ENCODE results near the gene MSTO1. TPM values are rescaled to one million over a fixed set of nuclear protein-coding genes. Genes with fewer than 3 reads are reported as not detected.
"Not testable (repeated sequence)": the region's sequence is repeated elsewhere in the genome, so short reads cannot be mapped to it uniquely, and the experiment has no call there.

The MSTO1 gene
- total RNA-seq, 2 experiments from 2014 or later, result 68.6 to 82.9 TPM

GRCh38 chr1:155590516-155591247 lies 19.3 kb upstream of the MSTO1 start:
- intact Hi-C loops (cut with micrococcal nuclease; ENCODE audit: unreplicated experiment), result not testable (repeated sequence)

GRCh38 chr1:155591770-155592169 lies 18.2 kb upstream of the MSTO1 start:
- no peak overlapping the region for H3K4me2 ChIP-seq (ENCODE audit: low read length)
- no peaks in the 10 kb centered on the region for H3K9me2 ChIP-seq (ENCODE audit: insufficient read depth, low read length)
- no peaks in the 10 kb centered on the region for H3K9me3 ChIP-seq (ENCODE audit: low read length)
- DNase-seq (ENCODE audit: low spot score), result peak; percentile 80
- ChIA-PET CTCF (ENCODE audit: unreplicated experiment) (interaction anchor here (1.2 kb wide), 1 partner anchor 340 kb away, joined by 3 read pairs; no protein-coding TSS in a partner anchor), POLR2A (interaction anchor here (0.6 kb wide), 1 partner anchor 15 kb away, joined by 8 read pairs; no protein-coding TSS in a partner anchor)
- no peaks in the 10 kb centered on the region for H3K4me1 ChIP-seq (ENCODE audit: insufficient read depth, low read length, poor library complexity, severe bottlenecking)
- no peak overlapping the region for H3K27ac ChIP-seq (ENCODE audit: low read depth, low read length, poor library complexity, severe bottlenecking)
- no peak overlapping the region for H2AFZ ChIP-seq (ENCODE audit: low read length)
- H3K79me2 ChIP-seq (ENCODE audit: insufficient read depth, low read depth, low read length), result no peaks in the 10 kb centered on the region
- no peak overlapping the region for H3K4me3 ChIP-seq (ENCODE audit: low read depth, low read length, poor library complexity, severe bottlenecking)
- H3K36me3 ChIP-seq (ENCODE audit: insufficient read depth, low read length), result no peaks in the 10 kb centered on the region
- intact Hi-C loops (cut with micrococcal nuclease; ENCODE audit: unreplicated experiment), result loop anchor here (1.0 kb wide), 1 partner anchor 341 kb away; no protein-coding TSS in a partner anchor
- no TSS peak for BruUV-seq (replicated peaks)
- no peak for TF ChIP-seq EZH2phosphoT487 (IDR thresholded peaks at IDR 0.05; ENCODE audit: borderline replicate concordance, low read depth, low read length)
- peak; percentile 80 for TF ChIP-seq CTCF (conservative IDR thresholded peaks at IDR 0.05; ENCODE audit: low read length)
- H4K20me1 ChIP-seq (ENCODE audit: insufficient read depth, low read length), result no peaks in the 10 kb centered on the region

More at GRCh38 chr1:155590516-155591247, 19.3 kb upstream of the MSTO1 start:
- H3K9me3 ChIP-seq (ENCODE audit: low read length); H3K79me2 ChIP-seq (ENCODE audit: insufficient read depth, low read depth, low read length); H3K9me2 ChIP-seq (ENCODE audit: insufficient read depth, low read length); H3K4me1 ChIP-seq (ENCODE audit: insufficient read depth, low read length, poor library complexity, severe bottlenecking); CTCF ChIA-PET (ENCODE audit: unreplicated experiment); H3K4me3 ChIP-seq (ENCODE audit: low read depth, low read length, poor library complexity, severe bottlenecking); H3K27ac ChIP-seq (ENCODE audit: low read depth, low read length, poor library complexity, severe bottlenecking); H3K4me2 ChIP-seq (ENCODE audit: low read length); BruUV-seq (replicated peaks); H3K36me3 ChIP-seq (ENCODE audit: insufficient read depth, low read length); DNase-seq (ENCODE audit: low spot score); H4K20me1 ChIP-seq (ENCODE audit: insufficient read depth, low read length); H2AFZ ChIP-seq (ENCODE audit: low read length): not testable (repeated sequence)
- POLR2A ChIA-PET, result interaction anchor here (0.6 to 0.8 kb wide), 2 partner anchors 13 to 14 kb away, joined by 3 to 8 read pairs; no protein-coding TSS in a partner anchor

DNA sequence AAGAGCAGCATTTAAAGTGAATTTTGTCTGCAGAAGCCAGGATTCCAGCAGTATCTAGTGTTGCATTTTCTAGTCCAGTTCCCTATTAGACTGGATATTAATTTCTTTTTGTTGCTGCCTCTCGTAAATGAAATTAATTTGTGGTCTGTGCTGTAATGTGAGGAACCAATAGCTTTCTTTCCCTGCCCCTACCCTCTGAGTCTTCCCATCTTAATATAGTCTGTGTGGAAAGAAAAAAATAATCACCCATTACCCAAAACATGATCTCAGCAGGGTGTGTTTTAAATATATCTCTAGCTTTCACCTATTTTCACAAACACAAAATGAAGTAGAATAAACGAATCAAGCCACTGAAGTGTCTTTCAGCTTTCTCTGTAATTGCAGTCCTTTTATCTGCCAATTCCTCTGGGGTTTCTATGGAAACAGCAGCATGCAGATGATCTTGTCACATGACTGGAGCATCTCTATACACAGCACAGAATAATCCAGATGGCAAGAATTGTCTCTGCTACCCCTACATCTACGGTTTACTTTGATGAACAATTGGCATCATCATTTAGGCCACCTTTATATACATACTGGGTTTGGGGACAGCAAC lies 14.0 kb upstream of the MSTO1 start:
- BruUV-seq (replicated peaks); H3K4me2 ChIP-seq (ENCODE audit: low read length); H3K4me3 ChIP-seq (ENCODE audit: low read depth, low read length, poor library complexity, severe bottlenecking); H3K79me2 ChIP-seq (ENCODE audit: insufficient read depth, low read depth, low read length); H3K9me2 ChIP-seq (ENCODE audit: insufficient read depth, low read length); H2AFZ ChIP-seq (ENCODE audit: low read length); H4K20me1 ChIP-seq (ENCODE audit: insufficient read depth, low read length); intact Hi-C loops (cut with micrococcal nuclease; ENCODE audit: unreplicated experiment); H3K9me3 ChIP-seq (ENCODE audit: low read length); CTCF ChIA-PET (ENCODE audit: unreplicated experiment); DNase-seq (ENCODE audit: low spot score); H3K36me3 ChIP-seq (ENCODE audit: insufficient read depth, low read length); H3K27ac ChIP-seq (ENCODE audit: low read depth, low read length, poor library complexity, severe bottlenecking): not testable (repeated sequence)
- POLR2A ChIA-PET, result interaction anchor here (0.8 kb wide), 1 partner anchor 344 kb away, joined by 3 read pairs; no protein-coding TSS in a partner anchor
- peaks cover 11% of the 10 kb centered on the region for H3K4me1 ChIP-seq (ENCODE audit: insufficient read depth, low read length, poor library complexity, severe bottlenecking)

Measured in OCI-LY7 (cell line).